GM12878 (cell line): ENCODE data around the gene NKAIN2. TPM values are rescaled to one million over a fixed set of nuclear protein-coding genes. Genes with fewer than 3 reads are reported as not detected.

Experiments used
- ATAC-seq: fragments of 200-7000 bp; cut with Tn5 transposase; 3 replicates; pipeline ENCODE4 v1.9.1; 2020; ENCODE audit warnings: mild to moderate bottlenecking, moderate library complexity
- BruUV-seq: library from RNA; stranded (reverse); fragments of 400-500 nt; replicated peaks from 2 replicates; lab custom pipeline; 2021; lab: Mats Ljungman, UMichigan
- CTCF ChIA-PET: fragments of 300-600 bp; sonication (Branson Sonifier 250); formaldehyde crosslinking; extraction: SDS; loops from one replicate; lab custom pipeline; 2021; ENCODE audit warnings: inconsistent platforms; lab: Yijun Ruan, JAX
- POLR2A ChIA-PET: fragments of 350-600 bp; formaldehyde crosslinking; extraction: SDS; loops from one replicate; lab custom pipeline; 2021; ENCODE audit warnings: inconsistent platforms; lab: Charles Lee
- RAD21 ChIA-PET: fragments of 300-600 bp; sonication (Branson Sonifier 250); formaldehyde crosslinking; loops from one replicate; lab custom pipeline; 2023; ENCODE audit warnings: antibody characterized with exemption; ENCODE audit not compliant: unreplicated experiment; lab: Charles Lee
- SMC1A ChIA-PET: fragments of 300-600 bp; sonication (Branson Sonifier 250); formaldehyde crosslinking; loops from one replicate; lab custom pipeline; 2023; ENCODE audit not compliant: unreplicated experiment, uncharacterized antibody; lab: Charles Lee
- DNase-seq: peaks from one replicate; pipeline ENCODE4 v3.0.0-alpha.2; 2011; ENCODE audit warnings: low read depth, low spot score
- FAIRE-seq: peaks from 3 replicates; lab custom pipeline; 2011; peaks lifted over from hg19 to GRCh38; lab: Jason Lieb, UNC
- H2AFZ ChIP-seq: 2 replicates; pipeline ENCODE4 v1.6.0; 2011; ENCODE audit warnings: low read depth, low read length, control low read depth; ENCODE audit not compliant: control insufficient read depth
- H3K27ac ChIP-seq: 2 replicates; pipeline ENCODE4 v1.5.1; 2011; ENCODE audit warnings: control low read depth; ENCODE audit not compliant: control insufficient read depth, insufficient read depth
- H3K27me3 ChIP-seq, 2 experiments: replicated peaks in 1 of 2; 2 replicates each; pipeline versions ENCODE4 v1.6.0 to v1.6.1; 2011; ENCODE audit warnings: low read length in 1 of 2; ENCODE audit not compliant: control insufficient read depth in 2 of 2, insufficient read depth in 2 of 2
- H3K36me3 ChIP-seq, 2 experiments: 2 replicates each; pipeline ENCODE4 v1.5.1; 2011; ENCODE audit warnings: low read length in 1 of 2; ENCODE audit not compliant: control insufficient read depth in 2 of 2, insufficient read depth in 2 of 2
- H3K4me1 ChIP-seq: 2 replicates; pipeline ENCODE4 v1.6.1; 2011; ENCODE audit warnings: mild to moderate bottlenecking, low read length, moderate library complexity, mixed read lengths; ENCODE audit not compliant: control insufficient read depth, insufficient read depth
- H3K4me2 ChIP-seq: 2 replicates; pipeline ENCODE4 v1.6.0; 2011; ENCODE audit warnings: control low read depth; ENCODE audit not compliant: control insufficient read depth, insufficient read depth
- H3K4me3 ChIP-seq: fragments of 200-600 bp; sonication (generic); 2 replicates; pipeline ENCODE4 v1.5.1; 2016
- H3K79me2 ChIP-seq: 2 replicates; pipeline ENCODE4 v1.6.0; 2011; ENCODE audit warnings: low read length; ENCODE audit not compliant: control insufficient read depth, insufficient read depth
- H3K9ac ChIP-seq: 2 replicates; pipeline ENCODE4 v1.8.0; 2011; ENCODE audit warnings: low read length, control low read depth, mixed read lengths; ENCODE audit not compliant: control insufficient read depth, insufficient read depth
- H3K9me3 ChIP-seq: replicated peaks from 3 replicates; pipeline ENCODE4 v1.5.1; 2011; ENCODE audit warnings: mild to moderate bottlenecking, low read length; ENCODE audit not compliant: control insufficient read depth, insufficient read depth
- H4K20me1 ChIP-seq: 2 replicates; pipeline ENCODE4 v1.6.0; 2011; ENCODE audit not compliant: control insufficient read depth, insufficient read depth
- EED ChIP-seq: sonication (generic); IDR thresholded peaks from 2 replicates; pipeline ENCODE4 v1.6.1; 2016; ENCODE audit warnings: antibody characterized with exemption, low read depth
- ETV6 ChIP-seq, 2 experiments: fragments of 450-650 bp in 1 of 2; IDR thresholded peaks in 1 of 2; conservative IDR thresholded peaks in 1 of 2; 2 replicates each; pipeline ENCODE4 v1.6.1; 2014; ENCODE audit warnings: antibody characterized with exemption in 1 of 2, borderline replicate concordance in 1 of 2, low read depth in 1 of 2, mild to moderate bottlenecking in 1 of 2, moderate library complexity in 1 of 2
- IKZF1 ChIP-seq: fragments of 450-650 bp; conservative IDR thresholded peaks from 2 replicates; pipeline ENCODE4 v1.6.1; 2017; ENCODE audit warnings: antibody characterized with exemption, mild to moderate bottlenecking
- NBN ChIP-seq: fragments of 450-650 bp; IDR thresholded peaks from 2 replicates; pipeline ENCODE4 v1.6.1; 2016
- NFYA ChIP-seq: IDR thresholded peaks from 2 replicates; pipeline ENCODE4 v1.6.1; 2011; ENCODE audit warnings: low read depth, mild to moderate bottlenecking, low read length, improper control_type of control experiment, borderline replicate concordance
- PML ChIP-seq: IDR thresholded peaks from 2 replicates; pipeline ENCODE4 v1.6.1; 2012; ENCODE audit warnings: low read length, inconsistent platforms
- POLR2A ChIP-seq: IDR thresholded peaks from 2 replicates; pipeline ENCODE4 v1.6.1; 2011; ENCODE audit warnings: low read depth, mild to moderate bottlenecking, low read length
- RAD21 ChIP-seq: IDR thresholded peaks from 2 replicates; pipeline ENCODE4 v1.6.1; 2011; ENCODE audit warnings: mild to moderate bottlenecking, low read depth, low read length, moderate library complexity; ENCODE audit not compliant: insufficient read depth
- RB1 ChIP-seq: fragments of 450-650 bp; formaldehyde crosslinking; IDR thresholded peaks from 2 replicates; pipeline ENCODE4 v1.6.1; 2017; ENCODE audit warnings: mild to moderate bottlenecking, borderline replicate concordance
- RELA ChIP-seq: fragments of 450-650 bp; IDR thresholded peaks from 2 replicates; pipeline ENCODE4 v1.8.0; 2014; ENCODE audit warnings: borderline replicate concordance; ENCODE audit not compliant: partially characterized antibody
- STAT3 ChIP-seq: IDR thresholded peaks from 2 replicates; pipeline ENCODE4 v1.6.1; 2011; ENCODE audit warnings: low read depth, low read length, improper control_type of control experiment
- SUZ12 ChIP-seq: fragments of 200-600 bp; sonication (generic); IDR thresholded peaks from one replicate; pipeline ENCODE4 v1.6.1; 2018; ENCODE audit warnings: antibody characterized with exemption, mild to moderate bottlenecking; ENCODE audit not compliant: unreplicated experiment
- TAF1 ChIP-seq: IDR thresholded peaks from 2 replicates; pipeline ENCODE4 v1.6.1; 2011; ENCODE audit warnings: mild to moderate bottlenecking, low read depth, low read length, borderline replicate concordance
- TCF12 ChIP-seq: IDR thresholded peaks from 2 replicates; pipeline ENCODE4 v1.6.1; 2011; ENCODE audit warnings: low read depth, mild to moderate bottlenecking, low read length
- ZBED1 ChIP-seq: IDR thresholded peaks from 2 replicates; pipeline ENCODE4 v1.6.1; 2016; ENCODE audit warnings: borderline replicate concordance
- ZNF24 ChIP-seq: fragments of 450-650 bp; IDR thresholded peaks from 2 replicates; pipeline ENCODE4 v1.6.1; 2017; ENCODE audit warnings: antibody characterized with exemption, mild to moderate bottlenecking
- ZZZ3 ChIP-seq: IDR thresholded peaks from 2 replicates; pipeline ENCODE4 v1.6.1; 2011; ENCODE audit warnings: low read depth; ENCODE audit not compliant: control insufficient read depth, insufficient read length
- WGBS: methylation state at CpG from one replicate; pipeline ENCODE4 v1.1.6; 2016; ENCODE audit warnings: low lambda C conversion rate; ENCODE audit not compliant: insufficient replicate concordance, insufficient coverage; ENCODE audit errors: missing lambda C conversion rate; 5-methylcytosine and 5-hydroxymethylcytosine counted together
- in situ Hi-C: fragments of 300-500 bp; cut with MboI; formaldehyde crosslinking; loops from 9 replicates; pipeline ENCODE4 v1.14.3; 2018; ENCODE audit warnings: mixed read lengths
- intact Hi-C: fragments of 100-400 bp; cut with micrococcal nuclease; formaldehyde crosslinking; loops from one replicate; pipeline ENCODE4 v1.14.2; 2022; ENCODE audit not compliant: unreplicated experiment
- polyA plus RNA-seq, 11 experiments: library from polyadenylated mRNA; depleted of rRNA in 4 of 11; unstranded in 6 of 11; stranded (reverse) in 5 of 11; fragments of >200 nt; fragmentation: Nextera tagmentation in 4 of 11; fragmentation: Illumina TruSeq in 1 of 11; extraction: Ambion mirVana in 4 of 11; extraction: Trizol in 1 of 11; gene quantifications; 1 replicate in 1 of 11; 2 replicates in 10 of 11; pipeline versions ENCODE4 v1.2.1 to v1.2.3, GENCODE V29; 2011 to 2016; ENCODE audit warnings: inconsistent platforms in 2 of 11, missing spikeins in 2 of 11, low read depth in 1 of 11
- total RNA-seq, 4 experiments: library from RNA; depleted of rRNA in 3 of 4; stranded (reverse); fragments of >200 nt in 3 of 4; fragmentation: Illumina TruSeq in 1 of 4; extraction: Trizol in 1 of 4; gene quantifications; 2 replicates each; pipeline versions ENCODE4 v1.2.1 to v1.2.3, GENCODE V29; 2013 to 2021
- TF ChIP-seq, protein P1 (sequence below): fragments of 150-350 bp; IDR thresholded peaks from 2 replicates; pipeline ENCODE4 v1.6.1; 2014; ENCODE audit warnings: mild to moderate bottlenecking, low read depth, low read length
- TF ChIP-seq, protein P2 (sequence below): IDR thresholded peaks from 2 replicates; pipeline ENCODE4 v1.6.1; 2011; ENCODE audit warnings: low read depth, mild to moderate bottlenecking, low read length, moderate library complexity, borderline replicate concordance; ENCODE audit errors: extremely low read depth
- TF ChIP-seq, protein P3 (sequence below): fragments of 450-650 bp; IDR thresholded peaks from 2 replicates; pipeline ENCODE4 v1.6.1; 2018; ENCODE audit warnings: mild to moderate bottlenecking, low read depth, moderate library complexity; ENCODE audit not compliant: partially characterized antibody

Gene NKAIN2
- total and polyA plus RNA-seq, 10 of the 15 experiments (the other 5 are each of a cell fraction or from before 2014, with no cell fraction given), result not detected

DNA sequence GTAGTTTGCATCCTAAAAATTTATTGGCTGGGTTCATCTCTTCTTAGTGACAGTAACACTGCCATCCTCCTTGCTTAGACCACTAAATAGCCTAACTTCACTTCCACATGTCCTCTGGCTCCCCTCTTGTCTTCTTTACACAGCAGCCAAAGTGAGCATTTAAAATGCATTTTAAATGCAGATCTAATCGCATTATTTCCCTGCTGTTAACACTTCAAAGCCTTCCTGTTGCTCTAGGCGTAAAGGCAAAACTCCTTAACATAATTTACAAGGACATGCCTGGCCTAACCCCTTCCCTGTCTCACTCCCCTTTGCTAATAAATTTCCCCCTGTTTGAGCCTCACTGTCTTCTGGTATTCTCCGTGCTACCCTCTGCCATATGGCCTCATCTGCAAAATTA is 26.5 kb downstream of the NKAIN2 start:
- Histone ChIP-seq H3K4me1 (no peaks in the 10 kb centered on the region), H3K4me3 (no peak overlapping the region), H3K36me3 (no peaks in the 10 kb centered on the region), H4K20me1 (no peaks in the 10 kb centered on the region), H2AFZ (no peak overlapping the region), H3K4me2 (no peak overlapping the region), H3K79me2 (no peaks in the 10 kb centered on the region), H3K27ac (no peak overlapping the region), H3K27me3 (no peaks in the 10 kb centered on the region; a peak in 1 of 4 replicates), H3K9ac (no peak overlapping the region), H3K9me3 (no peaks in the 10 kb centered on the region)
- in situ Hi-C loops (no loop called here), intact Hi-C loops (no loop called here)
- BruUV-seq, result no TSS peak
- FAIRE-seq, result no peak
- CTCF ChIA-PET, result no interaction called here
- no peak for ATAC-seq
- 0% methylated on average over 3 of the region's 3 CpGs for WGBS
- no peak for DNase-seq
- RAD21 ChIA-PET, result no interaction called here
- SMC1A ChIA-PET, result no interaction called here
- POLR2A ChIA-PET, result no interaction called here
- no peak for TF ChIP-seq ETV6 (conservative IDR thresholded peaks at IDR 0.05 in 1 of 2, IDR thresholded peaks at IDR 0.05 in 1 of 2; ENCODE audit: borderline replicate concordance in 1 of 2, low read depth in 1 of 2)
- no peak for TF ChIP-seq ZZZ3
- no peak for TF ChIP-seq NFYA
- TF ChIP-seq, protein P1, sequence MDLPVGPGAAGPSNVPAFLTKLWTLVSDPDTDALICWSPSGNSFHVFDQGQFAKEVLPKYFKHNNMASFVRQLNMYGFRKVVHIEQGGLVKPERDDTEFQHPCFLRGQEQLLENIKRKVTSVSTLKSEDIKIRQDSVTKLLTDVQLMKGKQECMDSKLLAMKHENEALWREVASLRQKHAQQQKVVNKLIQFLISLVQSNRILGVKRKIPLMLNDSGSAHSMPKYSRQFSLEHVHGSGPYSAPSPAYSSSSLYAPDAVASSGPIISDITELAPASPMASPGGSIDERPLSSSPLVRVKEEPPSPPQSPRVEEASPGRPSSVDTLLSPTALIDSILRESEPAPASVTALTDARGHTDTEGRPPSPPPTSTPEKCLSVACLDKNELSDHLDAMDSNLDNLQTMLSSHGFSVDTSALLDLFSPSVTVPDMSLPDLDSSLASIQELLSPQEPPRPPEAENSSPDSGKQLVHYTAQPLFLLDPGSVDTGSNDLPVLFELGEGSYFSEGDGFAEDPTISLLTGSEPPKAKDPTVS, result no peak
- TF ChIP-seq NBN, result no peak
- no peak for TF ChIP-seq POLR2A
- no peak for TF ChIP-seq RAD21
- TF ChIP-seq RB1, result no peak
- TF ChIP-seq STAT3, result no peak
- no peak for TF ChIP-seq SUZ12
- TF ChIP-seq, protein P2, sequence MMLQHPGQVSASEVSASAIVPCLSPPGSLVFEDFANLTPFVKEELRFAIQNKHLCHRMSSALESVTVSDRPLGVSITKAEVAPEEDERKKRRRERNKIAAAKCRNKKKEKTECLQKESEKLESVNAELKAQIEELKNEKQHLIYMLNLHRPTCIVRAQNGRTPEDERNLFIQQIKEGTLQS, result no peak
- no peak for TF ChIP-seq ZNF24
- no peak for TF ChIP-seq EED
- no peak for TF ChIP-seq IKZF1
- no peak for TF ChIP-seq PML
- TF ChIP-seq TCF12, result no peak
- TF ChIP-seq, protein P3, sequence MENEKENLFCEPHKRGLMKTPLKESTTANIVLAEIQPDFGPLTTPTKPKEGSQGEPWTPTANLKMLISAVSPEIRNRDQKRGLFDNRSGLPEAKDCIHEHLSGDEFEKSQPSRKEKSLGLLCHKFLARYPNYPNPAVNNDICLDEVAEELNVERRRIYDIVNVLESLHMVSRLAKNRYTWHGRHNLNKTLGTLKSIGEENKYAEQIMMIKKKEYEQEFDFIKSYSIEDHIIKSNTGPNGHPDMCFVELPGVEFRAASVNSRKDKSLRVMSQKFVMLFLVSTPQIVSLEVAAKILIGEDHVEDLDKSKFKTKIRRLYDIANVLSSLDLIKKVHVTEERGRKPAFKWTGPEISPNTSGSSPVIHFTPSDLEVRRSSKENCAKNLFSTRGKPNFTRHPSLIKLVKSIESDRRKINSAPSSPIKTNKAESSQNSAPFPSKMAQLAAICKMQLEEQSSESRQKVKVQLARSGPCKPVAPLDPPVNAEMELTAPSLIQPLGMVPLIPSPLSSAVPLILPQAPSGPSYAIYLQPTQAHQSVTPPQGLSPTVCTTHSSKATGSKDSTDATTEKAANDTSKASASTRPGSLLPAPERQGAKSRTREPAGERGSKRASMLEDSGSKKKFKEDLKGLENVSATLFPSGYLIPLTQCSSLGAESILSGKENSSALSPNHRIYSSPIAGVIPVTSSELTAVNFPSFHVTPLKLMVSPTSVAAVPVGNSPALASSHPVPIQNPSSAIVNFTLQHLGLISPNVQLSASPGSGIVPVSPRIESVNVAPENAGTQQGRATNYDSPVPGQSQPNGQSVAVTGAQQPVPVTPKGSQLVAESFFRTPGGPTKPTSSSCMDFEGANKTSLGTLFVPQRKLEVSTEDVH, result no peak
- no peak for TF ChIP-seq TAF1
- no peak for TF ChIP-seq ZBED1
- no peak for TF ChIP-seq RELA
